ENCODE data around the gene KRT16. TPM values are rescaled to one million over a fixed set of nuclear protein-coding genes. Genes with fewer than 3 reads are reported as not detected.

KRT16 gene
- total and polyA plus RNA-seq, 9 donors = 1.0 TPM; not detected in 8

DNA sequence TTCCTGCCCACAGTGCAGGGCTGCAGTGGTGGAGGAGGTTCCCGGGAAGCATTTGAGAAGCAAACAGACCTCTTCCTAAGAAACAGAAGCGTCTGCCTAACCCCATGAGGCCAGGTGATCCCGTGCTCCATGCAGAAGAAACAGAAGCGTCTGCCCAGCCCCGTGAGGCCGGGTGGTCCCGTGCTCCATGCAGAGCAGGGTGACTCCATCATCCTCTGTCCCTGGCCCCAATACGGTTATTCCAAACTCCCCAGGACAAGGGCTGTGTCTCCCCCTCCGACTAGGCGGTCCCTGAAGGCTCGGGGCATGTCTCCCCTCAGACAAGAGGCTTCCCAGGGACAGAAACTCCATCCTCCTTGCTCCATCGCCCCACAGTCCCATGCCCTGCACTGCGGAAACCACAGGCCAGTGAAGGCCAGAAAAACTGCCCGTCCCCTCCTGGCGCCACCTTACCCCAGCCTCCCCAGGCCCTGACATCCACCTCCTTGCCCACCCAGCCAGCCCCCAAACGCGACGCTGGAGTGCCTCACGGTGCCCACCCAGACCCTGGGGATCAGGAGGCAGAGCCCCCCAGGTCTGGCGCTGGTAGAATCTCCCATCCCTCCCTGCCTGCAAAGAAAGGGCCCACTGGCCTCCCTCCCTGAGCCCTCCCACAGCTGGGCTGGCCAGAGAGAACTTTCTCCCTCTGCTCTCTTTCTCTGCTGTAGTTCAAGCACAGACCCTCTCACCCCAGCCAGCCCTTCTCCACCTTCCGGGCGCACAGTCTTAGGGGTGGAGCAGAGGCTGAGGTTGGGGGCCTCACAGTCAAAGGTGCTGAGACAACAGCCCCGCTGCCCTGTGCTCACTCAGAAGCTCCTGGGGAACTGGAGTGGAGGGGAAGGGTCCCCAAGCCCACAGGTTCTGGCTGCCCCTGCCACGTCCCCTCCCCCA, 42.4 kb upstream of the KRT16 start:
- Histone ChIP-seq H3K36me3 (no peaks in the 10 kb centered on the region), H3K4me1 (ENCODE audit: insufficient read depth) (no peaks in the 10 kb centered on the region), H3K27ac (no peak overlapping the region), H3K9me3 (no peaks in the 10 kb centered on the region), H3K27me3 (no peaks in the 10 kb centered on the region), H3K4me3 (no peak overlapping the region)
- TF ChIP-seq, protein P1, sequence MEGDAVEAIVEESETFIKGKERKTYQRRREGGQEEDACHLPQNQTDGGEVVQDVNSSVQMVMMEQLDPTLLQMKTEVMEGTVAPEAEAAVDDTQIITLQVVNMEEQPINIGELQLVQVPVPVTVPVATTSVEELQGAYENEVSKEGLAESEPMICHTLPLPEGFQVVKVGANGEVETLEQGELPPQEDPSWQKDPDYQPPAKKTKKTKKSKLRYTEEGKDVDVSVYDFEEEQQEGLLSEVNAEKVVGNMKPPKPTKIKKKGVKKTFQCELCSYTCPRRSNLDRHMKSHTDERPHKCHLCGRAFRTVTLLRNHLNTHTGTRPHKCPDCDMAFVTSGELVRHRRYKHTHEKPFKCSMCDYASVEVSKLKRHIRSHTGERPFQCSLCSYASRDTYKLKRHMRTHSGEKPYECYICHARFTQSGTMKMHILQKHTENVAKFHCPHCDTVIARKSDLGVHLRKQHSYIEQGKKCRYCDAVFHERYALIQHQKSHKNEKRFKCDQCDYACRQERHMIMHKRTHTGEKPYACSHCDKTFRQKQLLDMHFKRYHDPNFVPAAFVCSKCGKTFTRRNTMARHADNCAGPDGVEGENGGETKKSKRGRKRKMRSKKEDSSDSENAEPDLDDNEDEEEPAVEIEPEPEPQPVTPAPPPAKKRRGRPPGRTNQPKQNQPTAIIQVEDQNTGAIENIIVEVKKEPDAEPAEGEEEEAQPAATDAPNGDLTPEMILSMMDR (IDR thresholded peaks at IDR 0.05) = no peak
- TF ChIP-seq EP300 (IDR thresholded peaks at IDR 0.05) (no peak), POLR2A (IDR thresholded peaks at IDR 0.05) (no peak)
- DNase-seq = no peak
- intact Hi-C loops (cut with DNase I) = loop anchor here in 3 of 4 donors (5.0 to 10.0 kb wide), 3 partner anchors 108 to 748 kb away; no protein-coding TSS in a partner anchor
- WGBS, 3 donors = 76 to 77% (median 76%) methylated on average over 24 of the region's 24 CpGs

DNA sequence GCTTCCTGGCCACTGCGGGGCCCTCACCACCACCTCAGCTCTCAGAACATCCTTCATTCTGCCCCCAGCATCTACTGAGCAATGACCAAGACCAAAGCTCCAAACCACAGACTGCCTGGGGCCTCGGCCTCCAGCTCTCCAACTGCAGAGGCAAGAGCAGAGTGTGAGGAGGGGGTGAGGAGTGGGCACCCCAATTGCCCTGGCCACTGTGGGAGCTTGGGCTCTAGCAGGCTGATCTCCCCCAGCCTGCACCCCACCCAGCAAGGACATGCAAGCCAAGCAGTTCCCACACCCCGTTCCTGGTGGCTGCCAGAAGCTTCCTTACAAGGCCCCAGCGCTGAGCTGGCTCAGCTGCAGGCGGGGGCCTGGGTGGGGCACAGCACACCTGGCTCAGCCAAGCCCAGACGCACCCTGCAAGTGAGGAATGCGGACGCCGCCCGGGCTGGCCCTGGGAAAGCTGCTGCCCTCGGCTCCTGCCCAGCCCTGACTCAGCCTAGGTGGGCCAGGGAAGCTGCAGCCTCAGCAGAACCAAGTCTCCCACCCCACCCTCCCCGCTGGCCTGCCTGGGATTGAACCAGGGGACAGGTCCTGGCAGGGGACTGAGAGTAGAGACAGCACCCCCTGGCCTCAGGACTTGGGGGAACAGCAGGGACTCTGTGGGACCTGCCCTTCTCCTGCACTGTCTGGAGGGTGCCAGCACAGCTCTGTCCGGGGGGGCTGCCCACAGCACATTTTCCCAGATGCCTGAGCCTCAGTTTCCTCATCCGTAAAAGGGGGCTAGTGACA, 41.5 kb upstream of the KRT16 start:
- no peak overlapping the region for H3K4me3 ChIP-seq
- no peaks in the 10 kb centered on the region for H3K9me3 ChIP-seq
- no peaks in the 10 kb centered on the region for H3K36me3 ChIP-seq
- TF ChIP-seq, protein P1 (IDR thresholded peaks at IDR 0.05) = no peak
- TF ChIP-seq POLR2A (IDR thresholded peaks at IDR 0.05) (no peak), EP300 (IDR thresholded peaks at IDR 0.05) (no peak)
- H3K27me3 ChIP-seq = no peaks in the 10 kb centered on the region
- WGBS, 3 donors = 75 to 76% (median 75%) methylated on average over 4 to 14 of the region's 14 CpGs
- H3K4me1 ChIP-seq (ENCODE audit: insufficient read depth) = no peaks in the 10 kb centered on the region
- no peak for DNase-seq
- intact Hi-C loops (cut with DNase I) = loop anchor here in 1 of 4 donors (10.0 kb wide), 1 partner anchor 249 kb away; no protein-coding TSS in a partner anchor
- no peak overlapping the region for H3K27ac ChIP-seq

DNA sequence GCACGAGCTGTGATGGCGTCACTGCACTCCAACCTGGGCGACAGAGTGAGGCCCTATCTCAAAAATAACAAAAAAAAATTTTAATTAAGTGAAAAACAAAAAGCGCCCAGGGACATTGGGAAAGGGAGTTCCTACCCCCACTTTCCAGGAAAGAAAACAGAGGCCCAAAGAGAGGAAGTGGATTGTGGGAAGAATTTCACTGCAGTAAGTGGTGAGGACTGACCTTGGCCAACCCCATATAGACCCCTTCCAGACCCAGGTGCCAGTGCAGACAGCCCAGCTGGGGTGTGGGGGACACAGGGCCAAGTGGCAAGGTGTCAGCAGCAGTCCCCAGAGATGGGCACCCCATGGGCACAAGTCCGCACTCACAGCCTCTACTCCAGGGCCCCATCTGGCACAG, 40.9 kb upstream of the KRT16 start:
- H3K36me3 ChIP-seq = no peaks in the 10 kb centered on the region
- no peak overlapping the region for H3K4me3 ChIP-seq
- WGBS, 3 donors = 87 to 94% (median 92%) methylated on average over 5 of the region's 5 CpGs
- intact Hi-C loops (cut with DNase I) = loop anchor here in 1 of 4 donors (10.0 kb wide), 1 partner anchor 249 kb away; no protein-coding TSS in a partner anchor
- TF ChIP-seq POLR2A (IDR thresholded peaks at IDR 0.05) (no peak), EP300 (IDR thresholded peaks at IDR 0.05) (no peak)
- TF ChIP-seq, protein P1 (IDR thresholded peaks at IDR 0.05) = no peak
- no peaks in the 10 kb centered on the region for H3K27me3 ChIP-seq
- H3K4me1 ChIP-seq (ENCODE audit: insufficient read depth) = peaks cover 1% of the 10 kb centered on the region
- H3K27ac ChIP-seq = no peak overlapping the region
- H3K9me3 ChIP-seq = no peaks in the 10 kb centered on the region
- no peak for DNase-seq

DNA sequence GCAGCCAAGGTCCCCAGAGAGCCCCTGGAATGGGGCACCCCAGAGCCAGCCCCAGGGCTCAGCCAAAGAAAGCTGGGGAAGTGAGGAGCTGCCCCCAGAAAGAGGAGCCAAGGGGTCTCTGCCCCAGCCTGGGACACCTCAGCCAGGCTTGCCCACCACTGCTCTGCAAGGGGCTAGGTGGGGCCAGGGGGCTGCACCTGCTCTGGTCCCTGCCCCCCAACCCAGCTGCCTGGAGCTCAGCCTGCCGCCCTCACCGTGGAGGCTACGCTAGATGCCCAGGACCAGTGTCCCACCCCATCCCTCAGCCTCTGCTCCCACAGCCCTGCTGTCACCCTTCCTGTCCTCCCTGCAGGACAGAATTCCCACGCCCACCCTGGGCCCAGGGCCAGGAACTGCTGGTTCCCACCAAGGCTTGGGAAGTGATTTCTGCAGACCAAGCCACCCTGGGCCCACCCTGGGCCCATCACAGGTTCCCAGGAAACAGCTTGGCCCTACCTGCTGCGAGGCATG, 39.9 kb upstream of the KRT16 start:
- Histone ChIP-seq H3K27me3 (no peaks in the 10 kb centered on the region), H3K4me1 (ENCODE audit: insufficient read depth) (peaks cover 4% of the 10 kb centered on the region), H3K4me3 (no peak overlapping the region), H3K27ac (no peak overlapping the region), H3K36me3 (no peaks in the 10 kb centered on the region), H3K9me3 (no peaks in the 10 kb centered on the region)
- no peak for TF ChIP-seq EP300 (IDR thresholded peaks at IDR 0.05)
- TF ChIP-seq POLR2A (IDR thresholded peaks at IDR 0.05) = no peak
- TF ChIP-seq, protein P1 (IDR thresholded peaks at IDR 0.05) = no peak
- DNase-seq = no peak
- WGBS, 3 donors = 78 to 88% (median 87%) methylated on average over 4 to 5 of the region's 5 CpGs
- intact Hi-C loops (cut with DNase I) = loop anchor here in 1 of 4 donors (10.0 kb wide), 1 partner anchor 248 kb away; no protein-coding TSS in a partner anchor
